Mammary epithelial cell (primary cell): ENCODE results near the gene WDR81.

Experiments used
- CTCF ChIP-seq, 2 donors: IDR thresholded peaks in 1 of 2; conservative IDR thresholded peaks in 1 of 2; 2 replicates each; pipeline ENCODE4 v1.5.1; 2011 to 2012; ENCODE audit warnings: inconsistent platforms in 2 of 2, low read length in 2 of 2, mild to moderate bottlenecking in 2 of 2, control low read depth in 1 of 2, low read depth in 1 of 2; ENCODE audit not compliant: insufficient read depth in 1 of 2; ENCODE audit errors: extremely low read depth in 1 of 2
- EZH2 ChIP-seq: IDR thresholded peaks from 2 replicates; pipeline ENCODE4 v1.6.1; 2012; ENCODE audit warnings: low read length, inconsistent platforms, borderline replicate concordance

GRCh38 chr17:1754430-1755112 lies 30.1 kb downstream of the WDR81 start:
- TF ChIP-seq CTCF (conservative IDR thresholded peaks at IDR 0.05 in 1 of 2, IDR thresholded peaks at IDR 0.05 in 1 of 2; ENCODE audit: extremely low read depth in 1 of 2, insufficient read depth in 1 of 2, low read depth in 1 of 2, low read length in 2 of 2) (no peak), EZH2 (no peak)
